ENCODE measurements around the gene ZNF326.
"Not testable (repeated sequence)": the region's sequence is repeated elsewhere in the genome, so short reads cannot be mapped to it uniquely, and the experiment has no call there.

The ZNF326 gene

DNA sequence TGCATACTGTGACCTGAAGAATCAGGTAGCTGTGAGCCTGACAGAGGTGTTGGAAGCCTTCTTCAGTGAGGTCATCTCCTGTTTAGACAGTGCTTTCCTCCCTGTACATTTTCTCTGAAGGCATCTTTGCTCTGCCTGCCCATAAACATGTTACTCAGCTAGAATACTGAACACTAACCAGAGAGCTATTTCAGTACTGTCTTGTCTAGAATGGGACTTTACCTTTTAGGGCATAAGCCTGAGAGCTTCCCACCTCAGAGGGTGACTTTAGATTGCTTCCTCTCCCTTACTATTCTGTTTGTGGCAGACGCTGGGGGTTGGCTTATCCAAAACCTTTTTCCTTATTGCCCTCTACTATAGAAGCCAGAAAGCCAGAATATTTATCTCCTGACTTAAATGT lies 23.3 kb upstream of the ZNF326 start:
- no peak for DNase-seq

DNA sequence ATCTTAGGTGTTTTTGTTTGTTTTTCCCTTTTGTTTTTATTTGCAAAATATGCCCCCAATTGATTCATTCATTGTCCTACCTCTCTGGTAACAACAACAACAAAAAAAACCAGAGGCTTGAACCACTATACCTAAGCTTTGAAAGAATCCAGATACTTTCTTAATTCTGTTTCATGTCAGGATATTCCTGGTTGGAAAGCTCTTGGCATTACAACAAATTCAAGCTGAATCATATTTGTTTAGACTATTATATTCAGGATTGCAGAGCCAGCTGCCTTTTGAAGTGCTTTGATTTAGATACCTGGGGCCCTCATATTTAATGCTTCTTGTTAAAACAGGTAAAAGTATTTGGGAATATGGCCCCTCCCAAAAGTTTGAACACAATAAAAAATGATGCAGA lies 22.9 kb upstream of the ZNF326 start:
- no peak for DNase-seq

DNA sequence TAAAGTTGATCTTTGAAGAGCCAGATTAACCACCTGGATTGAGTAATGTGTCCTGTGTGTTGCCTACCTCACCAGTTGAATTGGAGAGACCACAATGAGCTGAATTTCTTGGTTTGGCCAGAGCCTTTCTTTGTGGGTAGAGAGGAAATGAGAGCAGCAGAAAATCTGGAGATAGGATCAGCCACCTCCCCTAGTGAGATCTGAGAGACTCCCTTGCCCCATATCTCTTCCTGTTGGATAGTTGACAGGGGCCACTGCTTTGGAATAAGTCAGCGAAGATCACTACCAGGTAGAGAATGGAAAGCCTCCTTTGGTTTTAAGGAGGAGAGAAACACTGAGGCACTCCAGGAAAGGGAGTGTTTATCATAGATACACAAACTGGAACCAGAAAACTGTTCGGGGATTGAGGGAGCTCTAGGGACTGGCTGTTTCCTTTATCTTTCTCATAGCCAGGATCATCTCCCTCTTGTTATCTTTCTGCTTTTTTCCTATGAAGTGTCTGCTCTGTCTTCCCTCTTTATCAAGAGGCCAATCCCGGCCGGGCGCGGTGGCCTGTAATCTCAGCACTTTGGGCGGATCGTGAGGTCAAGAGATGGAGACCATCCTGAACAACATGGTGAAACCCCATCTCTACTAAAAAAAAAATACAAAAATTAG lies 21.3 kb upstream of the ZNF326 start:
- DNase-seq, result no peak

DNA sequence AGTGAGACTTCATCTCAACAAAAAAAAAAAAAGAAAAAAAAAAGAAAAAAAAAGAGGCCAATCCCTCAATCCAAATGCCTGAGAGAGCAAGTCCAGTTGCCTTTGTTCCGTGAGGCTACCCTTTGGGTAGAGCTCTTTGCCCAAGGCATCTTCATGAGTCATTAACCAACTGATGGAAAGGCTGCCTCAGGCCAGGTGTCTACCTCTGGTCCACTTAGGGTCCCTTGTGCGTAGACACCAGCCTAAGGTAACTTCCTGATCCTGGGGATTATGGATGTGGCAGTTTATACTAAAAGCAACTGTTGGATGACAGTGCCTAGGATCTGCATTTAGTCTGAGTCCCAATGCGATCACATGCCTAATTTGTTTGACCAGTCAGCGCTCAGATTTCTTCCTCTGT lies 20.7 kb upstream of the ZNF326 start:
- DNase-seq, result no peak

GRCh38 chr1:89974696-89975470 lies 20.0 kb upstream of the ZNF326 start:
- DNase-seq, result no peak

DNA sequence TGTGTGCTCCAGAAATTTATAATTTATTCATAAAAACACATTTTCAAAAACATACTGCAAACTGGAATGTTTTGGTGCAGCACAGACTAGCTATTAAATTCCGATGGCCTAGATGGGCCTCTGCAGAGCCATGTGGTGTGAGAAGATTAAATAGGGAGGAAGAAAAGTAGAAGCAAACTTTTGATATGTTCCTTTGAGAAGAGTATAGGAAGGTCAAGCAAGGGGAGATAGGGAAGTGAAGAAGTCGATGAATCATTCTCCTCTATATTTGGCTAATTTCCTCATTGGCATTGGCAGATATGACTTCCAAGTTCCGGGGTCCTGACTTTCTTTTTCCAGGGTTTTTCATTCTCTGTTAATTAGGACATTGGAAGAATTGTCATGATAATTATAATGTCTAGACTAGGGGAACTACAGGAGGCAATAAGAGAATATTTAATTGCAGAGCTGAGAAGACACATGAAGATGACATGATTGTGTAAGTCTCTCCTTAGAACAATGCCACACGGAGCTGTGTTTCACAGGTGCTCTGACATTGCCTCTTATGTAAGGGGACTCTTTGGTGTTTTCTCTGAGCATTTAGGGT lies 19.3 kb upstream of the ZNF326 start:
- DNase-seq, result no peak

- no peak for DNase-seq
Measured at GRCh38 chr1:89978755-89979154, 16.2 kb upstream of the ZNF326 start.

DNA sequence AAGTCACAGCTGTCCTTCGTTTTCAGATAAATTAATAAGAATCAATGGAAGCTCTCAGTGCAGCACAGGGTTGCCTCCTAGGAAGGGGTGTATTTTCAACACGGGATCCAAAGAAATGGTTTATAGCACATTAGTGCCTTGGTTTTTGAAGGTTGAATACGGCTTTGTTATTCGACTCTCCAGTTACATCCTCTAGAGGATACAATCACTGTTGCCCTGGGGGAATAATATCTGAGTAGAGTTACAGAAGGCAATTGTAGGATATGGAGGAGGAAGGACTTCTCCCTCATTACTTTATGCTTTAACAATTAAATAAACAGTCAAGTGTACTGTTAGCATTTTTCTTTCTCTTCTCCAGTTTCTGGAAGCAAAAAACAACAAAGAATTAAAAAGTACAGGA lies 14.3 kb upstream of the ZNF326 start:
- no peak for DNase-seq

DNA sequence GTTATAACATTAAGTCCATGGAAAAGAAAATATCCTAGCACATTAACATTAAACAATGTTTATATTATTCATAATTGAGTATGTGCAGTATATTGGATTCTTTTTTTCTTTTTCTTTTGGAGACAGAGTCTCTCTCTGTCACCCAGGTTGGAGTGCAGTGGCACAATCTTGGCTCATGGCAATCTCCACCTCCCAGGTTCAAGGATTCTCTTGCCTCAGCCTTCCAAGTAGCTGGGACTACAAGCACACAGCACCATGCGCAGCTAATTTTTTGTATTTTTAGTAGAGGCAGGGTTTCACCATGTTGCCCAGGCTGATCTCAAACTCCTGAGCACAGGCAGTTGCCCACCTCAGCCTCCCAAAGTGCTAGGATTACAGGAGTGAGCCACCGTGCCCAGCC lies 12.1 kb upstream of the ZNF326 start:
- not testable (repeated sequence) for DNase-seq

- not testable (repeated sequence) for DNase-seq
Measured at GRCh38 chr1:89984564-89985116, 10.3 kb upstream of the ZNF326 start.

- no peak for DNase-seq
Measured at GRCh38 chr1:89986020-89986419, 8.9 kb upstream of the ZNF326 start.

- DNase-seq, result peak; percentile 78
Measured at GRCh38 chr1:89987159-89987819, 7.6 kb upstream of the ZNF326 start.

GRCh38 chr1:89989099-89989498 lies 5.8 kb upstream of the ZNF326 start:
- DNase-seq, result no peak

- no peak for DNase-seq
Measured at GRCh38 chr1:89989799-89990198, 5.1 kb upstream of the ZNF326 start.

- no peak for DNase-seq
Measured at GRCh38 chr1:89990976-89991831, 3.7 kb upstream of the ZNF326 start.

- no peak for DNase-seq
Measured at GRCh38 chr1:89993541-89993940, 1.4 kb upstream of the ZNF326 start.

DNA sequence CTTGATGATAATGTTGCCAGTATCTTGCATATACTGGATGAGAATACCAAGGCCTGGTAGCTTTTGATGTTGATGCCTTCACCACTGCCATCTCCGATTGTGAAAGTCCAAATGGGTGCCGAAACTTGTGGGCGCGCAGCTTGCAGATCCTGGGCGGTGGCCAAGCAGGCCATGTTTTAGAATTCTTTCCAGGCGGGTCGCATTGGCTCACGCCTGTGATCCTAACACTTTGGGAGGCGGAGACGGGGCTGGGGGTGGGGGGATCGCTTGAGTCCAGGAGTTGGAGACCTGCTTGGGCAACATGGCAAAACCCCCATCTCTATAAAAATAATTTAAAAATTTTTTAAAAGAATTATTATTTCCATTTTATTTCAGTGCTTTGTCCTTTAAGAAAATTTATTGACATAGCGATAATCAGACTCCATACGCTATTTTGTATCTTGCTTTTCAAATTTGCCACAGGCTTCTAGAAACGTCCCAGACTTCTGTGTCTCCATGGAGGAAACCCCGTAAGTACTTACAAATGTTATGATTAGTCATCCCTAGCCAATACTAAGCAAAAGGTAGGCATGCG lies 592 bp upstream of the ZNF326 start:
- DNase-seq, result no peak

GRCh38 chr1:89995598-89996449 lies 914 bp downstream of the ZNF326 start:
- no peak for DNase-seq

DNA sequence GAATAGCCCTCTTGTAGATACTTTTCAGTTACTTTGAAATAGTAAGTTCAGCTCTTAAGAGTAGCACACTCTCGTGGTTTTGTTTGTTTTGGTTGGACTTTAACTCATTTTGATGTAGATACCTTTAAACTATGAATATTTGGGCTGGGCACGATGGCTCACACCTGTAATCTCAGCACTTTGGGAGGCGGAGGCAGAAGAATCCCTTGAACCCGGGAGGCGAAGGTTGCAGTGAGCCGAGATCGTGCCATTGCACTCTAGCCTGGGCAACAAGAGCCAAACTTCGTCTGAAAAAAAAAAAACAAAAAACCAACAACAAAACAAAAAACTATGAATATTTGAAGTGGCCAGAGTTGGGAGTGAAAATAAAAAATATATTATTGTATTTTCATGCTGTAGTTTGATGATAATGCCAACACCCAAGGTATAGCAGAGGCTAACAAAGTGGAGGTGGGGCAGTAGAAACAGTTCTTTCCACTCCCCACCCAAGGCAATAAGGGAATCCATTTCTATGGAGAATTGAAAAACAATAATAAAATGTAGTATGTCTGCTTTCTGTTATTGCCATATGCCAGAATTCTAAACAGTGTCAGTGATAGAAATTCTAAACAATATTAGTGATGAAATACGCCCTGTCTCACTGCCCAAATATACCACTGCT lies 1.7 kb downstream of the ZNF326 start:
- no peak for DNase-seq

- peak; percentile 18 for DNase-seq
Measured at GRCh38 chr1:89997152-89997551, 2.2 kb downstream of the ZNF326 start.

DNA sequence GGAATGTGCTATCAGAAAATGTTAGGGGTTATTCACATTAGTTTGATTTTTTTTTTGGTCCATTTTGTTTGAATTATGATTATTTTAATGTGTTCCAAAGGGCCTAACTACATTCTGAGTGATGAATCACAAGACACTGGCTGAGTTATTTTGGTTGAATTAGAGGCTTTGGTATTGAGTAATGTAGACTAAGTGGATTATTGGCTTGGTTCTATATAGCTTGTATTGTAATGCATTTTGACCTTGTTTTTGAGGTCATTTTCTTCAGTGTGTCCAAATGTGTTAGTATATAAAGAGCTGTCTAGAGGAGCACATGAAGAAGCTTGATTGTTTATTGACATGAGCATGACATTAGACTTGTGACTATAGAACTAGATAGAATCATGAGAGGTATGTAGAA lies 3.4 kb downstream of the ZNF326 start:
- no peak for DNase-seq
